CD14-positive monocyte (primary cell): ENCODE results near the gene TRPV3. TPM values are rescaled to one million over a fixed set of nuclear protein-coding genes. Genes with fewer than 3 reads are reported as not detected.

Source experiments
- DNase-seq, 3 donors: peaks; one replicate each; pipeline ENCODE4 v3.0.0-alpha.2; 2011 to 2022
- H2AFZ ChIP-seq: 2 replicates; pipeline ENCODE4 v1.6.0; 2012; ENCODE audit warnings: mild to moderate bottlenecking, low read depth, low read length, inconsistent platforms; ENCODE audit not compliant: insufficient read depth, poor library complexity, severe bottlenecking
- H3K27ac ChIP-seq, 2 donors: 1 replicate in 1 of 2; 2 replicates in 1 of 2; pipeline ENCODE4 v1.5.1; 2012 to 2013; ENCODE audit warnings: low read length in 2 of 2, control low read depth in 1 of 2, inconsistent platforms in 1 of 2, low read depth in 1 of 2, mild to moderate bottlenecking in 1 of 2
- H3K27me3 ChIP-seq, 2 donors: one replicate each; pipeline versions ENCODE4 v1.6.0 to v1.6.1; 2011 to 2013; ENCODE audit warnings: low read length in 2 of 2; ENCODE audit not compliant: control insufficient read depth in 2 of 2, insufficient read depth in 2 of 2
- H3K36me3 ChIP-seq, 2 donors: replicated peaks in 1 of 2; 1 replicate in 1 of 2; 2 replicates in 1 of 2; pipeline versions ENCODE4 v1.5.1 to v1.6.1; 2012 to 2013; ENCODE audit warnings: low read length in 2 of 2, control low read depth in 1 of 2, inconsistent platforms in 1 of 2, mild to moderate bottlenecking in 1 of 2; ENCODE audit not compliant: insufficient read depth in 2 of 2, control insufficient read depth in 1 of 2
- H3K4me1 ChIP-seq, 2 donors: 1 replicate in 1 of 2; 2 replicates in 1 of 2; pipeline versions ENCODE4 v1.5.1 to v1.6.1; 2012 to 2013; ENCODE audit warnings: low read length in 2 of 2, control low read depth in 1 of 2, inconsistent platforms in 1 of 2, mild to moderate bottlenecking in 1 of 2, moderate library complexity in 1 of 2; ENCODE audit not compliant: insufficient read depth in 2 of 2, control insufficient read depth in 1 of 2
- H3K4me2 ChIP-seq: replicated peaks from 2 replicates; pipeline ENCODE3; 2012; ENCODE audit warnings: low read length, moderate library complexity, mild to moderate bottlenecking; ENCODE audit not compliant: poor library complexity, severe bottlenecking; ENCODE audit errors: extremely low read depth
- H3K4me3 ChIP-seq, 3 experiments: fragments of 200-600 bp in 1 of 3; sonication (generic) in 1 of 3; replicated peaks in 1 of 3; 1 replicate in 2 of 3; 2 replicates in 1 of 3; pipeline ENCODE4 v1.5.1; 2011 to 2013; ENCODE audit warnings: low read length in 3 of 3, mild to moderate bottlenecking in 3 of 3, control low read depth in 2 of 3, low read depth in 2 of 3, inconsistent platforms in 1 of 3, moderate library complexity in 1 of 3
- H3K79me2 ChIP-seq: 2 replicates; pipeline ENCODE4 v1.6.0; 2012; ENCODE audit warnings: mild to moderate bottlenecking, control low read depth, inconsistent platforms, low read length, moderate library complexity; ENCODE audit not compliant: insufficient read depth
- H3K9ac ChIP-seq: 2 replicates; pipeline ENCODE4 v1.6.0; 2017; ENCODE audit warnings: low read length, mild to moderate bottlenecking; ENCODE audit not compliant: insufficient read depth, poor library complexity, severe bottlenecking
- H3K9me3 ChIP-seq, 2 donors: replicated peaks in 1 of 2; 1 replicate in 1 of 2; 2 replicates in 1 of 2; pipeline versions ENCODE4 v1.5.1 to v1.6.1; 2012 to 2013; ENCODE audit warnings: low read length in 2 of 2, control low read depth in 1 of 2; ENCODE audit not compliant: control insufficient read depth in 1 of 2, insufficient read depth in 1 of 2
- H4K20me1 ChIP-seq: 2 replicates; pipeline ENCODE4 v1.6.0; 2012; ENCODE audit warnings: mild to moderate bottlenecking, low read length, control low read depth, moderate library complexity; ENCODE audit not compliant: insufficient read depth
- H3K27ac Mint-ChIP-seq, 7 donors: one replicate each; pipeline ENCODE4 v1.8.0; 2020; ENCODE audit warnings: mild to moderate bottlenecking in 7 of 7, mixed read lengths in 7 of 7, moderate library complexity in 6 of 7, inconsistent platforms in 2 of 7
- H3K27me3 Mint-ChIP-seq, 3 donors: one replicate each; pipeline ENCODE4 v1.8.0; 2021 to 2022; ENCODE audit warnings: low read depth in 3 of 3, mild to moderate bottlenecking in 3 of 3, mixed read lengths in 3 of 3, moderate library complexity in 3 of 3, inconsistent platforms in 1 of 3
- H3K36me3 Mint-ChIP-seq, 2 donors: one replicate each; pipeline ENCODE4 v1.8.0; 2020; ENCODE audit warnings: mixed read lengths in 2 of 2, inconsistent platforms in 1 of 2, mild to moderate bottlenecking in 1 of 2
- H3K4me1 Mint-ChIP-seq: one replicate; pipeline ENCODE4 v1.8.0; 2020; ENCODE audit warnings: mild to moderate bottlenecking, mixed read lengths
- H3K4me3 Mint-ChIP-seq, 2 donors: one replicate each; pipeline ENCODE4 v1.8.0; 2020; ENCODE audit warnings: mild to moderate bottlenecking in 2 of 2, mixed read lengths in 2 of 2, moderate library complexity in 1 of 2
- H3K9me3 Mint-ChIP-seq, 7 donors: one replicate each; pipeline ENCODE4 v1.8.0; 2020 to 2022; ENCODE audit warnings: mixed read lengths in 7 of 7, mild to moderate bottlenecking in 6 of 7, moderate library complexity in 6 of 7, inconsistent platforms in 2 of 7
- WGBS: methylation state at CpG from one replicate; pipeline ENCODE4 v1.1.5; 2013; ENCODE audit warnings: missing lambda C conversion rate; ENCODE audit not compliant: insufficient coverage; 5-methylcytosine and 5-hydroxymethylcytosine counted together
- intact Hi-C, 2 donors: fragments of 100-400 bp; cut with micrococcal nuclease; formaldehyde crosslinking; loops; one replicate each; pipeline versions ENCODE4 v1.15.0 to v1.15.1; 2023
- polyA plus RNA-seq, 3 donors: library from polyadenylated mRNA; depleted of rRNA in 1 of 3; unstranded in 2 of 3; stranded (reverse) in 1 of 3; fragments of 300-500 nt in 2 of 3; fragments of >200 nt in 1 of 3; fragmentation: Illumina TruSeq in 2 of 3; gene quantifications; 1 replicate in 2 of 3; 2 replicates in 1 of 3; pipeline ENCODE4 v1.2.3, GENCODE V29; 2012 to 2021
- TF ChIP-seq, protein P1 (sequence below): fragments of 200-600 bp; IDR thresholded peaks from one replicate; pipeline ENCODE4 v1.8.0; 2022; ENCODE audit warnings: antibody characterized with exemption, mild to moderate bottlenecking

TRPV3 gene
- polyA plus RNA-seq, 3 donors: 0.01 TPM; not detected in 2

GRCh38 chr17:3569534-3570137 is 12.0 kb upstream of the TRPV3 start:
- 97% methylated on average over 6 of the region's 9 CpGs for WGBS
- TF ChIP-seq, protein P1, sequence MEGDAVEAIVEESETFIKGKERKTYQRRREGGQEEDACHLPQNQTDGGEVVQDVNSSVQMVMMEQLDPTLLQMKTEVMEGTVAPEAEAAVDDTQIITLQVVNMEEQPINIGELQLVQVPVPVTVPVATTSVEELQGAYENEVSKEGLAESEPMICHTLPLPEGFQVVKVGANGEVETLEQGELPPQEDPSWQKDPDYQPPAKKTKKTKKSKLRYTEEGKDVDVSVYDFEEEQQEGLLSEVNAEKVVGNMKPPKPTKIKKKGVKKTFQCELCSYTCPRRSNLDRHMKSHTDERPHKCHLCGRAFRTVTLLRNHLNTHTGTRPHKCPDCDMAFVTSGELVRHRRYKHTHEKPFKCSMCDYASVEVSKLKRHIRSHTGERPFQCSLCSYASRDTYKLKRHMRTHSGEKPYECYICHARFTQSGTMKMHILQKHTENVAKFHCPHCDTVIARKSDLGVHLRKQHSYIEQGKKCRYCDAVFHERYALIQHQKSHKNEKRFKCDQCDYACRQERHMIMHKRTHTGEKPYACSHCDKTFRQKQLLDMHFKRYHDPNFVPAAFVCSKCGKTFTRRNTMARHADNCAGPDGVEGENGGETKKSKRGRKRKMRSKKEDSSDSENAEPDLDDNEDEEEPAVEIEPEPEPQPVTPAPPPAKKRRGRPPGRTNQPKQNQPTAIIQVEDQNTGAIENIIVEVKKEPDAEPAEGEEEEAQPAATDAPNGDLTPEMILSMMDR: no peak
- H3K27me3 ChIP-seq: no peaks in the 10 kb centered on the region
- peaks cover 0 to 5% of the 10 kb centered on the region in 2 donors for H3K36me3 ChIP-seq
- no peak overlapping the region for H2AFZ ChIP-seq
- no peak overlapping the region for H3K4me3 Mint-ChIP-seq
- H3K9me3 Mint-ChIP-seq: no peaks in the 10 kb centered on the region
- no peak overlapping the region for H3K4me2 ChIP-seq
- H3K36me3 Mint-ChIP-seq: peaks cover 2 to 26% of the 10 kb centered on the region in 2 donors
- H3K27ac Mint-ChIP-seq: peak overlapping the region in 2 of 7 donors; percentile 42 to 53
- intact Hi-C loops: no loop called here
- no peaks in the 10 kb centered on the region for H3K4me1 Mint-ChIP-seq
- H3K4me1 ChIP-seq: no peaks in the 10 kb centered on the region
- H4K20me1 ChIP-seq: no peaks in the 10 kb centered on the region
- no peaks in the 10 kb centered on the region for H3K9me3 ChIP-seq
- peaks cover 0 to 2% (median under 1%) of the 10 kb centered on the region in 3 donors for H3K27me3 Mint-ChIP-seq
- no peak overlapping the region for H3K4me3 ChIP-seq
- H3K9ac ChIP-seq: no peak overlapping the region
- no peak for DNase-seq
- no peaks in the 10 kb centered on the region for H3K79me2 ChIP-seq
- H3K27ac ChIP-seq: no peak overlapping the region

- Histone ChIP-seq H3K36me3 (peaks cover 0 to 3% of the 10 kb centered on the region in 2 donors), H3K4me3 (no peak overlapping the region), H3K79me2 (no peaks in the 10 kb centered on the region), H2AFZ (no peak overlapping the region), H3K9me3 (no peaks in the 10 kb centered on the region), H3K27me3 (no peaks in the 10 kb centered on the region), H3K9ac (no peak overlapping the region), H3K4me1 (no peaks in the 10 kb centered on the region), H4K20me1 (no peaks in the 10 kb centered on the region), H3K27ac (no peak overlapping the region), H3K4me2 (no peak overlapping the region)
- intact Hi-C loops: no loop called here
- no peak for DNase-seq
- Mint-ChIP-seq H3K4me1 (no peaks in the 10 kb centered on the region), H3K4me3 (no peak overlapping the region), H3K36me3 (peaks cover 2 to 21% of the 10 kb centered on the region in 2 donors), H3K9me3 (no peaks in the 10 kb centered on the region), H3K27ac (no peak overlapping the region), H3K27me3 (peaks cover 0 to 3% (median 0%) of the 10 kb centered on the region in 3 donors)
- 97% methylated on average over 11 of the region's 12 CpGs for WGBS
- TF ChIP-seq, protein P1: no peak
Observed at GRCh38 chr17:3566551-3566950, 8.9 kb upstream of the TRPV3 start.
